ENCODE results near the gene CHCHD3. TPM values are rescaled to one million over a fixed set of nuclear protein-coding genes. Genes with fewer than 3 reads are reported as not detected.
"Not testable (repeated sequence)": the region's sequence is repeated elsewhere in the genome, so short reads cannot be mapped to it uniquely, and the experiment has no call there.

The CHCHD3 gene
- total and polyA plus RNA-seq, 2 donors = 22.5 to 56.6 TPM

GRCh38 chr7:132906193-132906835 is 175.6 kb downstream of the CHCHD3 start:
- Histone ChIP-seq H3K9me3 (ENCODE audit: control insufficient read depth in 2 of 2, insufficient read depth in 1 of 2, low read length in 1 of 2) (no peaks in the 10 kb centered on the region), H3K4me3 (ENCODE audit: low read length in 2 of 2) (no peak overlapping the region), H3K36me3 (ENCODE audit: control insufficient read depth in 2 of 2, insufficient read depth in 2 of 2, low read length in 1 of 2) (peaks cover 2 to 3% of the 10 kb centered on the region in 2 donors), H3K4me1 (ENCODE audit: control insufficient read depth in 2 of 2, insufficient read depth in 2 of 2, low read length in 2 of 2) (no peaks in the 10 kb centered on the region), H3K27me3 (ENCODE audit: control insufficient read depth in 2 of 2, insufficient read depth in 1 of 2, low read length in 1 of 2) (no peaks in the 10 kb centered on the region), H3K27ac (ENCODE audit: low read depth in 1 of 2, low read length in 1 of 2) (no peak overlapping the region)
- WGBS = 89% methylated on average over 7 of the region's 7 CpGs
- no peak for DNase-seq (ENCODE audit: low read depth in 6 of 9, low spot score in 9 of 9)

GRCh38 chr7:132905136-132905535 is 176.8 kb downstream of the CHCHD3 start:
- DNase-seq (ENCODE audit: low read depth in 6 of 9, low spot score in 9 of 9) = not testable (repeated sequence)

GRCh38 chr7:132904209-132904608 is 177.7 kb downstream of the CHCHD3 start:
- Histone ChIP-seq H3K4me1 (ENCODE audit: control insufficient read depth in 2 of 2, insufficient read depth in 2 of 2, low read length in 2 of 2) (no peaks in the 10 kb centered on the region), H3K9me3 (ENCODE audit: control insufficient read depth in 2 of 2, insufficient read depth in 1 of 2, low read length in 1 of 2) (no peaks in the 10 kb centered on the region), H3K27me3 (ENCODE audit: control insufficient read depth in 2 of 2, insufficient read depth in 1 of 2, low read length in 1 of 2) (no peaks in the 10 kb centered on the region), H3K36me3 (ENCODE audit: control insufficient read depth in 2 of 2, insufficient read depth in 2 of 2, low read length in 1 of 2) (peaks cover 2% of the 10 kb centered on the region in 2 donors), H3K4me3 (ENCODE audit: low read length in 2 of 2) (no peak overlapping the region), H3K27ac (ENCODE audit: low read depth in 1 of 2, low read length in 1 of 2) (no peak overlapping the region)
- DNase-seq (ENCODE audit: low read depth in 6 of 9, low spot score in 9 of 9) = no peak

More at GRCh38 chr7:132905136-132905535, 176.8 kb downstream of the CHCHD3 start:
- H3K4me3 ChIP-seq (ENCODE audit: low read length in 2 of 2); H3K27me3 ChIP-seq (ENCODE audit: control insufficient read depth in 2 of 2, insufficient read depth in 1 of 2, low read length in 1 of 2); H3K27ac ChIP-seq (ENCODE audit: low read depth in 1 of 2, low read length in 1 of 2); H3K36me3 ChIP-seq (ENCODE audit: control insufficient read depth in 2 of 2, insufficient read depth in 2 of 2, low read length in 1 of 2); H3K9me3 ChIP-seq (ENCODE audit: control insufficient read depth in 2 of 2, insufficient read depth in 1 of 2, low read length in 1 of 2); H3K4me1 ChIP-seq (ENCODE audit: control insufficient read depth in 2 of 2, insufficient read depth in 2 of 2, low read length in 2 of 2): not testable (repeated sequence)
- WGBS = 97% methylated on average over 6 of the region's 6 CpGs

DNA sequence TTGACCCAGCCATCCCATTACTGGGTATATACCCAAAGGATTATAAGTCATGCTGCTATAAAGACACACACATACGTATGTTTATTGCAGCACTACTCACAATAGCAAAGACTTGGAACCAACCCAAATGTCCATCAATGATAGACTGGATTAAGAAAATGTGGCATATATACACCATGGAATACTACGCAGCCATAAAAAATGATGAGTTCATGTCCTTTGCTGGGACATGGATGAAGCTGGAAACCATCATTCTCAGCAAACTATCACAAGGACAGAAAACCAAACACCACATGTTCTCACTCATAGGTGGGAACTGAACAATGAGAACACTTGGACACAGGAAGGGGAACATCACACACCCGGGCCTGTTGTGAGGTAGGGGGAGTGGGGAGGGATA is 179.6 kb downstream of the CHCHD3 start:
- H3K9me3 ChIP-seq (ENCODE audit: control insufficient read depth in 2 of 2, insufficient read depth in 1 of 2, low read length in 1 of 2); H3K36me3 ChIP-seq (ENCODE audit: control insufficient read depth in 2 of 2, insufficient read depth in 2 of 2, low read length in 1 of 2): not testable (repeated sequence)
- 97% methylated on average over 3 of the region's 3 CpGs for WGBS

GRCh38 chr7:132901241-132901640 is 180.6 kb downstream of the CHCHD3 start:
- Histone ChIP-seq H3K27ac (ENCODE audit: low read depth in 1 of 2, low read length in 1 of 2) (no peak overlapping the region), H3K36me3 (ENCODE audit: control insufficient read depth in 2 of 2, insufficient read depth in 2 of 2, low read length in 1 of 2) (no peaks in the 10 kb centered on the region), H3K4me3 (ENCODE audit: low read length in 2 of 2) (no peak overlapping the region), H3K27me3 (ENCODE audit: control insufficient read depth in 2 of 2, insufficient read depth in 1 of 2, low read length in 1 of 2) (no peaks in the 10 kb centered on the region), H3K9me3 (ENCODE audit: control insufficient read depth in 2 of 2, insufficient read depth in 1 of 2, low read length in 1 of 2) (no peaks in the 10 kb centered on the region), H3K4me1 (ENCODE audit: control insufficient read depth in 2 of 2, insufficient read depth in 2 of 2, low read length in 2 of 2) (no peaks in the 10 kb centered on the region)
- DNase-seq (ENCODE audit: low read depth in 6 of 9, low spot score in 9 of 9) = no peak
- WGBS = 87% methylated on average over 4 of the region's 4 CpGs

More for the DNA sequence above, 179.6 kb downstream of the CHCHD3 start:
- DNase-seq (ENCODE audit: low read depth in 6 of 9, low spot score in 9 of 9); H3K27me3 ChIP-seq (ENCODE audit: control insufficient read depth in 2 of 2, insufficient read depth in 1 of 2, low read length in 1 of 2); H3K27ac ChIP-seq (ENCODE audit: low read depth in 1 of 2, low read length in 1 of 2); H3K4me1 ChIP-seq (ENCODE audit: control insufficient read depth in 2 of 2, insufficient read depth in 2 of 2, low read length in 2 of 2); H3K4me3 ChIP-seq (ENCODE audit: low read length in 2 of 2): not testable (repeated sequence)

- DNase-seq (ENCODE audit: low read depth in 6 of 9, low spot score in 9 of 9) = peak in 2 of 9 donors; percentile 3 to 6
- no peak overlapping the region for H3K4me3 ChIP-seq (ENCODE audit: low read length in 2 of 2)
- H3K4me1 ChIP-seq (ENCODE audit: control insufficient read depth in 2 of 2, insufficient read depth in 2 of 2, low read length in 2 of 2) = no peaks in the 10 kb centered on the region
- H3K36me3 ChIP-seq (ENCODE audit: control insufficient read depth in 2 of 2, insufficient read depth in 2 of 2, low read length in 1 of 2) = no peaks in the 10 kb centered on the region
- no peaks in the 10 kb centered on the region for H3K27me3 ChIP-seq (ENCODE audit: control insufficient read depth in 2 of 2, insufficient read depth in 1 of 2, low read length in 1 of 2)
- H3K27ac ChIP-seq (ENCODE audit: low read depth in 1 of 2, low read length in 1 of 2) = no peak overlapping the region
- WGBS = 98% methylated on average over 4 of the region's 4 CpGs
- no peaks in the 10 kb centered on the region for H3K9me3 ChIP-seq (ENCODE audit: control insufficient read depth in 2 of 2, insufficient read depth in 1 of 2, low read length in 1 of 2)
Measured at GRCh38 chr7:132899833-132900232, 182.1 kb downstream of the CHCHD3 start.

DNA sequence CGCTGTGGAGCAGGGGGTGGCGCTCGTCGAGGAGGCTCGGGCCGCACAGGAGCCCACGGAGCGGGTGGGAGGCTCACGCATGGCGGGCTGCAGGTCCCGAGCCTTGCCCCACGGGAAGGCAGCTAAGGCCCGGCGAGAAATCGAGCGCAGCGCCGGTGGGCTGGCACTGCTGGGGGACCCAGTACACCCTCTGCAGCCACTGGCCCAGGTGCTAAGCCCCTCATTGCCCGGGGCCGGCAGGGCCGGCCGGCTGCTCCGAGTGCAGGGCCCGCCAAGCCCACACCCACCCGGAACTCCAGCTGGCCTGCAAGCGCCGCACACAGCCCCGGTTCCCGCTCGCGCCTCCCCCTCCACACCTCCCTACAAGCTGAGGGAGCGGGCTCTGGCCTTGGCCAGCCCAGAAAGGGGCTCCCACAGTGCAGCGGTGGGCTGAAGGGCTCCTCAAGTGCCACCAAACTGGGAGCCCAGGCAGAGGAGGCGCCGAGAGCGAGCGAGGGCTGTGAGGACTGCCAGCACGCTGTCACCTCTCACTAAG is 183.2 kb downstream of the CHCHD3 start:
- not testable (repeated sequence) for H3K27ac ChIP-seq (ENCODE audit: low read depth in 1 of 2, low read length in 1 of 2); H3K27me3 ChIP-seq (ENCODE audit: control insufficient read depth in 2 of 2, insufficient read depth in 1 of 2, low read length in 1 of 2); H3K4me1 ChIP-seq (ENCODE audit: control insufficient read depth in 2 of 2, insufficient read depth in 2 of 2, low read length in 2 of 2); H3K9me3 ChIP-seq (ENCODE audit: control insufficient read depth in 2 of 2, insufficient read depth in 1 of 2, low read length in 1 of 2); DNase-seq (ENCODE audit: low read depth in 6 of 9, low spot score in 9 of 9); H3K4me3 ChIP-seq (ENCODE audit: low read length in 2 of 2); H3K36me3 ChIP-seq (ENCODE audit: control insufficient read depth in 2 of 2, insufficient read depth in 2 of 2, low read length in 1 of 2)
- WGBS = 98% methylated on average over 33 of the region's 38 CpGs

GRCh38 chr7:132897093-132897687 is 184.7 kb downstream of the CHCHD3 start:
- H3K27ac ChIP-seq (ENCODE audit: low read depth in 1 of 2, low read length in 1 of 2) = no peak overlapping the region
- WGBS = over 99% methylated on average over 3 of the region's 3 CpGs
- DNase-seq (ENCODE audit: low read depth in 6 of 9, low spot score in 9 of 9) = no peak
- H3K9me3 ChIP-seq (ENCODE audit: control insufficient read depth in 2 of 2, insufficient read depth in 1 of 2, low read length in 1 of 2) = peaks cover 0 to 7% of the 10 kb centered on the region in 2 donors
- H3K27me3 ChIP-seq (ENCODE audit: control insufficient read depth in 2 of 2, insufficient read depth in 1 of 2, low read length in 1 of 2) = no peaks in the 10 kb centered on the region
- H3K4me1 ChIP-seq (ENCODE audit: control insufficient read depth in 2 of 2, insufficient read depth in 2 of 2, low read length in 2 of 2) = no peaks in the 10 kb centered on the region
- no peak overlapping the region for H3K4me3 ChIP-seq (ENCODE audit: low read length in 2 of 2)
- H3K36me3 ChIP-seq (ENCODE audit: control insufficient read depth in 2 of 2, insufficient read depth in 2 of 2, low read length in 1 of 2) = no peaks in the 10 kb centered on the region

DNA sequence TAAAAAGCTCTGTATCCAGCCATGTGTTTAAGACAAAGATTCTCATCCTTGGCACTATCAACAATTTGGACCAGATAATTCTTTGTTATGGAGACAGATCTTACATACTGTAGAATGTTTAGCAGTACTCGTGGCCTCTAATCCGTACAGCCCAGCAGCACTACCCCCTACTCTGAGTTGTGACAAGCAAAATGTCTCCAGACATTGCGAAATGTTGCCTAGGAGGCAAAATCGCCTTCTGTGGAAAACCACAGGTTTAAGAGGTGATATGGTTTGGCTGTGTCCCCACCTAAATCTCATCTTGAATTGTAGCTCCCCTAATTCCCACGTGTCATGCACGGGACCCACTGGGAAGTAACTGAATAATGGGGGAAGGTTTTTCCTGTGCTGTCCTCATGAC is 186.7 kb downstream of the CHCHD3 start:
- H3K9me3 ChIP-seq (ENCODE audit: control insufficient read depth in 2 of 2, insufficient read depth in 1 of 2, low read length in 1 of 2) = peaks cover 0 to 7% of the 10 kb centered on the region in 2 donors
- WGBS = 96% methylated on average over 6 of the region's 6 CpGs
- H3K36me3 ChIP-seq (ENCODE audit: control insufficient read depth in 2 of 2, insufficient read depth in 2 of 2, low read length in 1 of 2) = no peaks in the 10 kb centered on the region
- no peak overlapping the region for H3K27ac ChIP-seq (ENCODE audit: low read depth in 1 of 2, low read length in 1 of 2)
- no peaks in the 10 kb centered on the region for H3K27me3 ChIP-seq (ENCODE audit: control insufficient read depth in 2 of 2, insufficient read depth in 1 of 2, low read length in 1 of 2)
- no peaks in the 10 kb centered on the region for H3K4me1 ChIP-seq (ENCODE audit: control insufficient read depth in 2 of 2, insufficient read depth in 2 of 2, low read length in 2 of 2)
- H3K4me3 ChIP-seq (ENCODE audit: low read length in 2 of 2) = no peak overlapping the region
- DNase-seq (ENCODE audit: low read depth in 6 of 9, low spot score in 9 of 9) = no peak
